Prostate gland (tissue), 2 donors: ENCODE data around the gene ZNF304. TPM values are rescaled to one million over a fixed set of nuclear protein-coding genes. Genes with fewer than 3 reads are reported as not detected.
A peak's percentile ranks its signal among the peaks of the same experiment; 100 is the strongest.

Experiments used
- DNase-seq: peaks from one replicate; pipeline ENCODE4 v3.0.0-alpha.2; 2019; ENCODE audit warnings: low spot score
- H3K27ac ChIP-seq, 2 donors: fragments of 200-600 bp; sonication (generic); 2 replicates each; pipeline ENCODE4 v1.5.1; 2017 to 2019
- H3K27me3 ChIP-seq: fragments of 200-600 bp; sonication (generic); replicated peaks from 2 replicates; pipeline ENCODE4 v1.5.1; 2019; ENCODE audit not compliant: insufficient read depth
- H3K36me3 ChIP-seq, 2 donors: fragments of 200-600 bp; sonication (generic); 1 replicate in 1 of 2; 2 replicates in 1 of 2; pipeline versions ENCODE4 v1.5.1 to v1.8.1; 2017 to 2019
- H3K4me1 ChIP-seq: fragments of 200-600 bp; sonication (generic); replicated peaks from 2 replicates; pipeline ENCODE4 v1.5.1; 2019
- H3K4me3 ChIP-seq, 2 donors: fragments of 200-600 bp; sonication (generic); 2 replicates each; pipeline ENCODE4 v1.5.1; 2017 to 2019
- H3K9me3 ChIP-seq: fragments of 200-600 bp; sonication (generic); 2 replicates; pipeline ENCODE4 v1.5.1; 2017
- CTCF ChIP-seq, 4 experiments: fragments of 200-600 bp in 2 of 4; fragments of 450-650 bp in 2 of 4; sonication (generic) in 2 of 4; IDR thresholded peaks; 1 replicate in 3 of 4; 2 replicates in 1 of 4; pipeline ENCODE4 v1.5.1; 2016 to 2019; ENCODE audit warnings: antibody characterized with exemption in 4 of 4, mild to moderate bottlenecking in 2 of 4, moderate library complexity in 2 of 4
- POLR2A ChIP-seq: fragments of 450-650 bp; IDR thresholded peaks from one replicate; pipeline ENCODE4 v1.6.1; 2016; ENCODE audit warnings: antibody characterized with exemption, mild to moderate bottlenecking
- POLR2AphosphoS5 ChIP-seq: sonication (generic); formaldehyde crosslinking; IDR thresholded peaks from one replicate; pipeline ENCODE4 v1.6.1; 2017; ENCODE audit warnings: antibody characterized with exemption
- WGBS: methylation state at CpG from one replicate; pipeline ENCODE4 v1.1.5; 2018; 5-methylcytosine and 5-hydroxymethylcytosine counted together
- intact Hi-C: fragments of 100-400 bp; cut with DNase I; formaldehyde crosslinking; loops from one replicate; pipeline ENCODE4 v1.14.2; 2022
- total RNA-seq, 2 donors: library from RNA; depleted of rRNA; stranded (reverse); fragments of >200 nt; gene quantifications; one replicate each; pipeline ENCODE4 v1.1.0, GENCODE V29; 2016

The ZNF304 gene
- total RNA-seq, 2 donors from 2014 or later: 11.9 to 13.2 TPM

DNA sequence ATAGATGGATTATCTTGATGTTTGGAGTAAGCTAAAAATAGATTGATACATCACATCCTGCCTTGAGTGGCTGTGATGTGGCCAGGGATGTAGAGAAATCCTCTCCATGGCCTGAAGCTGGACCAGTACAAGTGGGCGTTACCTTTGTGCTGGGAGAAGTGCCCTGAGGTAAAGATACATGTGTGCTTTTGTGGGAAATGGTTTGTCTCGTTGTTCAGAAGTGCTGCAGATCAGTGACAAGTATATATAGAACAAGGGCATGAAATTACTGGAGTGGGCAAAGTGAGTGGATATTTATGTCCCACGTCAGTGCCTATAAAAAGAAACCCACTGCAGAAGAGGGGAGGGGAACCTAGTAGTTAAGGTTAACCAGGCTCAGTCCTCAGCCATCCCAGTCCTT is 12.2 kb upstream of the ZNF304 start:
- Histone ChIP-seq H3K36me3 (no peaks in the 10 kb centered on the region), H3K27ac (no peak overlapping the region), H3K9me3 (no peaks in the 10 kb centered on the region), H3K4me3 (no peak overlapping the region), H3K27me3 (no peaks in the 10 kb centered on the region), H3K4me1 (no peaks in the 10 kb centered on the region)
- TF ChIP-seq POLR2A (no peak), CTCF (IDR thresholded peaks at IDR 0.05) (no peak), POLR2AphosphoS5 (no peak)
- WGBS: 60% methylated on average over 3 of the region's 3 CpGs
- intact Hi-C loops: no loop called here
- DNase-seq: no peak

DNA sequence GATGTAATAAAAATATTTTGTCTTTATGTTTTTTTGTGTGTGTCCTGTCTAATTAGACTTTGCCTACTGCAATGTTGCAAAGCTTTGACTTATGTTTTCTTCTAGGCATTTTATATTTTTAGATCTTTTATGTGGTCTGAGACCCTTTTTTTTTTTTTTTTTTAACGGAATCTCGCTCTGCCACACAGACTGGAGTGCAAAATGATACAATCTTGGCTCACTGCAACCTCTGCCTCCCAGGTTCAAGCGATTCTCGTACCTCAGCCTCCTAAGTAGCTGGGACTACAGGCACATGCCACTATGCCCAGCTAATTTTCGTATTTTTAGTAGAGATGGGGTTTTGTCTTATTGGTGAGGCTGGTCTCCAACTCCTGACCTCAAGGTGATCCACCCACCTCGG is 8.5 kb upstream of the ZNF304 start:
- TF ChIP-seq POLR2AphosphoS5 (no peak), POLR2A (no peak), CTCF (IDR thresholded peaks at IDR 0.05) (no peak)
- intact Hi-C loops: no loop called here
- no peaks in the 10 kb centered on the region for H3K9me3 ChIP-seq
- H3K4me1 ChIP-seq: no peaks in the 10 kb centered on the region
- 81% methylated on average over 6 of the region's 6 CpGs for WGBS
- no peak overlapping the region for H3K27ac ChIP-seq
- H3K4me3 ChIP-seq: no peak overlapping the region
- H3K27me3 ChIP-seq: no peaks in the 10 kb centered on the region
- H3K36me3 ChIP-seq: no peaks in the 10 kb centered on the region
- DNase-seq: no peak

DNA sequence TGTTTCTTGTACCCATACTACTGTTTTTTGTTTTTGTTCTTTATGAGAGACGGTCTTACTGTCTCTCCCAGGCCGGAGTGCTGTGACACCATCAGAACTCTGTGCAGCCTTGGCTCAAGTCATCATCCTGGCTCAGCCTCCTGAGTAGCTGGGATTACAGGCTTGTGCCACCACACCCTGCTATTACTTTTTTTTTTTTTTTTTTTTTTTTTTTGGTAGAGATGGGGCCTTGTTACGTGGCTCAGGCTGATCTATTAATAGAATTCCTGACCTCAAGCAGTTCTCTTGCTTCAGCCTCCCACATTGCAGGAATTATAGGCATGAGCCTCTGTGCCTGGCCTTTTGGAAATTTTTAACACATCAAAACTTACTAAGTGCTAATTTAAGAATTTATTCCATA is 2.9 kb upstream of the ZNF304 start:
- no peaks in the 10 kb centered on the region for H3K27me3 ChIP-seq
- intact Hi-C loops: no loop called here
- peaks cover 2% of the 10 kb centered on the region for H3K4me1 ChIP-seq
- TF ChIP-seq CTCF (IDR thresholded peaks at IDR 0.05) (no peak), POLR2A (no peak), POLR2AphosphoS5 (no peak)
- no peak for DNase-seq
- H3K27ac ChIP-seq: no peak overlapping the region
- no peaks in the 10 kb centered on the region for H3K9me3 ChIP-seq
- 69% methylated on average over 3 of the region's 3 CpGs for WGBS
- no peak overlapping the region for H3K4me3 ChIP-seq
- H3K36me3 ChIP-seq: no peaks in the 10 kb centered on the region

DNA sequence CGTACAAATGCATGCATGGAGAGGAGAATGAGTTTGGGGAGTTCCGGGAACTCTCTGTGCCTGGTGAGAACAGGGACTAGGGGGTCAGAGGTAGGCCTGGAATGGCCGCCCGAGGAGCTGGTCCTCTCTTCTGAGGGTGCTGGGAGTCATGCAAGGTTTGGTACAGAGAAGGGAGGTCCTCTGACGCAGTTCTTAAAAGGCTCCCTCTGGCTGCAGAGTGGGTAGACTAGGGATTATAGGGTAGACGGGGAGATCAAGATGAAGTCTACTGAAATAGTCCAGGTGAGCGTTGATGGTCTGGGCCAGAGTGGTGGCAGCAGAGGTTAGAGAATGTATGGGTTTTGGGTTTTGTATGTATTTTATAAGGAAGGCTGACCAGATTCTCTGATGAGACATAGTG is 796 bp downstream of the ZNF304 start:
- peak overlapping the region in 1 of 2 donors; percentile 78 for H3K27ac ChIP-seq
- peaks cover 7 to 29% of the 10 kb centered on the region in 2 donors for H3K36me3 ChIP-seq
- WGBS: 17% methylated on average over 7 of the region's 7 CpGs
- H3K9me3 ChIP-seq: no peaks in the 10 kb centered on the region
- H3K4me3 ChIP-seq: peak overlapping the region; percentile 87 to 88
- intact Hi-C loops: no loop called here
- peaks cover 2% of the 10 kb centered on the region for H3K4me1 ChIP-seq
- no peaks in the 10 kb centered on the region for H3K27me3 ChIP-seq
- DNase-seq: no peak
- TF ChIP-seq POLR2AphosphoS5 (no peak), POLR2A (no peak), CTCF (IDR thresholded peaks at IDR 0.05) (no peak)

DNA sequence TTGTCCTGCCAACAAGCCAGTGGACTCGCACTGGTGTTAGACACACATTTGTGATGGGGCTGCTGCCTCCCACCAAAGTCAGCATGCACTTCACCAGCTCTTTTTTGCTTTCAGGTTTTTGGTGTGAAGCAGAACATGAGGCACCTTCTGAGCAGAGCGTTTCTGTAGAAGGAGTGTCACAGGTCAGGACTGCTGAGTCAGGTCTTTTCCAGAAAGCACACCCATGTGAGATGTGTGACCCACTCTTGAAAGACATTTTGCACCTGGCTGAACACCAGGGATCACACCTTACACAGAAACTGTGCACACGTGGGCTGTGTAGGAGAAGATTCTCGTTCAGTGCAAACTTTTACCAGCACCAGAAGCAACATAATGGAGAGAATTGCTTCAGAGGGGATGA is 4.8 kb downstream of the ZNF304 start:
- Histone ChIP-seq H3K9me3 (no peaks in the 10 kb centered on the region), H3K27ac (no peak overlapping the region), H3K36me3 (peaks cover 8 to 36% of the 10 kb centered on the region in 2 donors), H3K4me3 (no peak overlapping the region), H3K4me1 (peaks cover 2% of the 10 kb centered on the region), H3K27me3 (no peaks in the 10 kb centered on the region)
- 97% methylated on average over 4 of the region's 4 CpGs for WGBS
- TF ChIP-seq CTCF (IDR thresholded peaks at IDR 0.05): no peak
- TF ChIP-seq POLR2A: no peak
- TF ChIP-seq POLR2AphosphoS5: no peak
- no peak for DNase-seq
- intact Hi-C loops: no loop called here
